ENCODE results near the gene LIX1. TPM values are rescaled to one million over a fixed set of nuclear protein-coding genes. Genes with fewer than 3 reads are reported as not detected.

Gene LIX1
- total and polyA plus RNA-seq, 2 of the 13 experiments (the other 11 are each of a cell fraction or from before 2014, with no cell fraction given), result not detected

- TF ChIP-seq BRF2 (CRISPR knock-in tag; IDR thresholded peaks at IDR 0.05) (no peak), ZNF264 (CRISPR knock-in tag; IDR thresholded peaks at IDR 0.05) (no peak)
These were observed 22.2 kb downstream of the LIX1 start (continued) for GRCh38 chr5:97120195-97120594.

- no peak overlapping the region for H3K4me3 ChIP-seq (replicated peaks in 1 of 3; ENCODE audit: insufficient read depth in 1 of 3, low read depth in 2 of 3, low read length in 3 of 3)
- no peak overlapping the region for H3K27ac ChIP-seq (ENCODE audit: extremely low read length, insufficient read depth, low read length)
- FAIRE-seq (no peak), ATAC-seq (no peak), DNase-seq (ENCODE audit: low spot score) (no peak)
- no peak overlapping the region for H3K9ac ChIP-seq (ENCODE audit: insufficient read depth, low read depth, low read length)
- intact Hi-C loops (cut with micrococcal nuclease; ENCODE audit: unreplicated experiment), result no loop called here
- no peaks in the 10 kb centered on the region for H3K4me1 ChIP-seq (ENCODE audit: insufficient read depth, low read length)
- no peaks in the 10 kb centered on the region for H3K9me3 ChIP-seq (ENCODE audit: low read length)
- in situ Hi-C loops (cut with HindIII; ENCODE audit: extremely low pct_ligation_motif_present, low pct_unique_long_range_greater_than_20kb), result no loop called here
- POLR2A ChIA-PET, result no interaction called here
- 41% methylated on average over 2 of the region's 2 CpGs for WGBS (ENCODE audit: low lambda C conversion rate)
- no peak for TF ChIP-seq MED13 (CRISPR knock-in tag; IDR thresholded peaks at IDR 0.05)
- no peak for TF ChIP-seq ZNF18 (CRISPR knock-in tag; IDR thresholded peaks at IDR 0.05; ENCODE audit: insufficient replicate concordance)
- TF ChIP-seq ZNF639 (CRISPR knock-in tag; conservative IDR thresholded peaks at IDR 0.05), result no peak
- TF ChIP-seq IKZF4 (CRISPR knock-in tag; IDR thresholded peaks at IDR 0.05; ENCODE audit: borderline replicate concordance, low read depth, not compliant biosample characterization), result no peak
- TF ChIP-seq HNRNPLL (IDR thresholded peaks at IDR 0.05; ENCODE audit: low read depth, low read length, poor library complexity, severe bottlenecking), result no peak
- no peak for TF ChIP-seq CENPBD1 (CRISPR knock-in tag; IDR thresholded peaks at IDR 0.05; ENCODE audit: borderline replicate concordance, low read depth)
- TF ChIP-seq YEATS4 (CRISPR knock-in tag; IDR thresholded peaks at IDR 0.05; ENCODE audit: borderline replicate concordance), result no peak
- no peaks in the 10 kb centered on the region for H4K20me1 ChIP-seq (ENCODE audit: insufficient read depth, low read length)
- CTCF ChIA-PET (ENCODE audit: low intra/inter-chr PET ratio, low total read pairs), result no interaction called here
- no peak overlapping the region for H3K4me2 ChIP-seq (ENCODE audit: low read depth, low read length)
- no peak overlapping the region for H2AFZ ChIP-seq (ENCODE audit: low read length)
- no peaks in the 10 kb centered on the region; a peak in 2 of 5 replicates for H3K27me3 ChIP-seq (ENCODE audit: control insufficient read depth in 1 of 2, insufficient read depth in 2 of 2, low read length in 2 of 2)
- BruUV-seq (replicated peaks), result no TSS peak
- H3K79me2 ChIP-seq (ENCODE audit: insufficient read depth, low read length), result no peaks in the 10 kb centered on the region
- H3K36me3 ChIP-seq (replicated peaks in 1 of 2; ENCODE audit: control insufficient read depth in 1 of 2, insufficient read depth in 2 of 2, low read length in 2 of 2), result no peaks in the 10 kb centered on the region
These were observed 23.4 kb downstream of the LIX1 start for GRCh38 chr5:97119007-97119390.
